ENCODE data around the gene NBAS. TPM values are rescaled to one million over a fixed set of nuclear protein-coding genes. Genes with fewer than 3 reads are reported as not detected.

Gene NBAS
- total and polyA plus RNA-seq, 2 of the 4 experiments (the other 2 are of a cell fraction) = 22.3 to 105 TPM

DNA sequence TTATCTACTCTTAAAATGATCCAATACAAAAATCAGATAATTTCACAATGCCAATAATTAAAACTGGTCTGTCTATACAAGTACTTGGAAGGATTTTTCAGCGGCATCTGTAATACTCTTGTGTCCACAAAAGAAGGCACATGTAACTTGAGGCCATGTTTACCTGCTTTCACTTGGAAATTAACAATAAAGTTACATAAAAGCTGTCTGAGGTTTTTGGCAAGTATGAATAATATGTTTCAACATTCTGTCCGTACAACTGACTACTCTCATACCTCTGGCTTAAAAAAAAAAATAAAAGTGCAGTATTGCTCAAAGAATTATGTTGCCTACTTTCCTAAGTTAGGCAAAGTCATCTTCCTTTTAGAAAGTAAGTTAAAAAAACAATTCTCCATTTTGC is 253.6 kb downstream of the NBAS start:
- TF ChIP-seq NFE2L2 (IDR thresholded peaks at IDR 0.05; ENCODE audit: low read depth, low read length) (no peak), RFX5 (IDR thresholded peaks at IDR 0.05; ENCODE audit: low read depth, low read length) (no peak), SMC3 (IDR thresholded peaks at IDR 0.05; ENCODE audit: low read depth, low read length) (no peak), MAFK (IDR thresholded peaks at IDR 0.05; ENCODE audit: low read depth, low read length) (no peak)
- TF ChIP-seq, protein P1, sequence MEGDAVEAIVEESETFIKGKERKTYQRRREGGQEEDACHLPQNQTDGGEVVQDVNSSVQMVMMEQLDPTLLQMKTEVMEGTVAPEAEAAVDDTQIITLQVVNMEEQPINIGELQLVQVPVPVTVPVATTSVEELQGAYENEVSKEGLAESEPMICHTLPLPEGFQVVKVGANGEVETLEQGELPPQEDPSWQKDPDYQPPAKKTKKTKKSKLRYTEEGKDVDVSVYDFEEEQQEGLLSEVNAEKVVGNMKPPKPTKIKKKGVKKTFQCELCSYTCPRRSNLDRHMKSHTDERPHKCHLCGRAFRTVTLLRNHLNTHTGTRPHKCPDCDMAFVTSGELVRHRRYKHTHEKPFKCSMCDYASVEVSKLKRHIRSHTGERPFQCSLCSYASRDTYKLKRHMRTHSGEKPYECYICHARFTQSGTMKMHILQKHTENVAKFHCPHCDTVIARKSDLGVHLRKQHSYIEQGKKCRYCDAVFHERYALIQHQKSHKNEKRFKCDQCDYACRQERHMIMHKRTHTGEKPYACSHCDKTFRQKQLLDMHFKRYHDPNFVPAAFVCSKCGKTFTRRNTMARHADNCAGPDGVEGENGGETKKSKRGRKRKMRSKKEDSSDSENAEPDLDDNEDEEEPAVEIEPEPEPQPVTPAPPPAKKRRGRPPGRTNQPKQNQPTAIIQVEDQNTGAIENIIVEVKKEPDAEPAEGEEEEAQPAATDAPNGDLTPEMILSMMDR (conservative IDR thresholded peaks at IDR 0.05; ENCODE audit: low read depth, low read length) = no peak
- TF ChIP-seq, protein P2, sequence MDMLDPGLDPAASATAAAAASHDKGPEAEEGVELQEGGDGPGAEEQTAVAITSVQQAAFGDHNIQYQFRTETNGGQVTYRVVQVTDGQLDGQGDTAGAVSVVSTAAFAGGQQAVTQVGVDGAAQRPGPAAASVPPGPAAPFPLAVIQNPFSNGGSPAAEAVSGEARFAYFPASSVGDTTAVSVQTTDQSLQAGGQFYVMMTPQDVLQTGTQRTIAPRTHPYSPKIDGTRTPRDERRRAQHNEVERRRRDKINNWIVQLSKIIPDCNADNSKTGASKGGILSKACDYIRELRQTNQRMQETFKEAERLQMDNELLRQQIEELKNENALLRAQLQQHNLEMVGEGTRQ (IDR thresholded peaks at IDR 0.05; ENCODE audit: low read depth, low read length) = no peak
- TF ChIP-seq, protein P3, sequence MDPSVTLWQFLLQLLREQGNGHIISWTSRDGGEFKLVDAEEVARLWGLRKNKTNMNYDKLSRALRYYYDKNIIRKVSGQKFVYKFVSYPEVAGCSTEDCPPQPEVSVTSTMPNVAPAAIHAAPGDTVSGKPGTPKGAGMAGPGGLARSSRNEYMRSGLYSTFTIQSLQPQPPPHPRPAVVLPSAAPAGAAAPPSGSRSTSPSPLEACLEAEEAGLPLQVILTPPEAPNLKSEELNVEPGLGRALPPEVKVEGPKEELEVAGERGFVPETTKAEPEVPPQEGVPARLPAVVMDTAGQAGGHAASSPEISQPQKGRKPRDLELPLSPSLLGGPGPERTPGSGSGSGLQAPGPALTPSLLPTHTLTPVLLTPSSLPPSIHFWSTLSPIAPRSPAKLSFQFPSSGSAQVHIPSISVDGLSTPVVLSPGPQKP (IDR thresholded peaks at IDR 0.05; ENCODE audit: borderline replicate concordance, low read depth, low read length) = no peak
- Histone ChIP-seq H3K9me3 (ENCODE audit: control insufficient read depth, insufficient read depth, low read length) (no peaks in the 10 kb centered on the region), H3K36me3 (ENCODE audit: control insufficient read depth, insufficient read depth, low read length) (peaks cover 5% of the 10 kb centered on the region; the same call in 1 of the 2 replicates), H3K79me1 (ENCODE audit: low read depth in 1 of 2, low read length in 2 of 2) (peaks cover 3 to 6% of the 10 kb centered on the region in 2 experiments; a peak in 2 of 4 replicates), H3K9me1 (ENCODE audit: insufficient read depth, low read length) (no peaks in the 10 kb centered on the region), H2AFZ (replicated peaks; ENCODE audit: low read length, poor library complexity) (no peak overlapping the region), H2AK5ac (ENCODE audit: low read depth, low read length) (no peak overlapping the region), H4K20me1 (ENCODE audit: insufficient read depth, low read length) (no peaks in the 10 kb centered on the region; the same call in none of the 2 replicates), H3K4ac (ENCODE audit: low read depth, low read length) (no peak overlapping the region), H2BK5ac (ENCODE audit: low read depth, low read length, poor library complexity, severe bottlenecking) (no peak overlapping the region), H2BK20ac (ENCODE audit: low read depth, low read length) (no peak overlapping the region), H3K4me1 (ENCODE audit: control insufficient read depth, insufficient read depth, low read length) (no peaks in the 10 kb centered on the region), H2BK15ac (ENCODE audit: low read depth, low read length) (no peak overlapping the region), H2BK120ac (ENCODE audit: low read depth, low read length) (no peak overlapping the region), H4K5ac (ENCODE audit: low read depth, low read length) (no peak overlapping the region), H3K14ac (replicated peaks; ENCODE audit: low read depth, low read length) (no peak overlapping the region), H4K91ac (ENCODE audit: insufficient read depth, low read depth, low read length) (no peak overlapping the region), H3K27ac (ENCODE audit: insufficient read depth, low read length) (no peak overlapping the region), H4K8ac (ENCODE audit: low read depth in 2 of 2, low read length in 2 of 2) (no peak overlapping the region), H2AK9ac (replicated peaks; ENCODE audit: low read depth, low read length, poor library complexity) (no peak overlapping the region), H3K23ac (ENCODE audit: low read depth, low read length) (no peak overlapping the region), H3K4me2 (ENCODE audit: low read depth, low read length) (no peak overlapping the region), H3K27me3 (ENCODE audit: control insufficient read depth, insufficient read depth, low read length) (no peaks in the 10 kb centered on the region), H3K9ac (ENCODE audit: low read depth, low read length) (no peak overlapping the region), H3K56ac (ENCODE audit: extremely low read depth, insufficient read depth, low read length) (no peak overlapping the region; the same call in 1 of the 2 replicates), H3K4me3 (ENCODE audit: insufficient read depth, low read depth, low read length) (no peak overlapping the region), H3K18ac (ENCODE audit: low read depth, low read length) (no peak overlapping the region)
- intact Hi-C loops (cut with micrococcal nuclease) (loop anchor here (5.0 kb wide), 1 partner anchor 40 kb away; no protein-coding TSS in a partner anchor), in situ Hi-C loops (cut with MboI; ENCODE audit: low sequenced_read_pairs) (no loop called here), dilution Hi-C loops (cut with HindIII; ENCODE audit: low sequenced_read_pairs, unreplicated experiment) (no loop called here)
- no peak for ATAC-seq (ENCODE audit: low read depth)
- ChIA-PET CTCF (no interaction called here), POLR2A (ENCODE audit: unreplicated experiment) (no interaction called here)
- DNase-seq = no peak
- BruUV-seq (replicated peaks) = no TSS peak
- no CpG with 5 or more reads among the region's 2 CpGs for WGBS, 2 experiments (ENCODE audit: extremely low coverage in 2 of 2, insufficient read length in 1 of 2)

All from IMR-90 (cell line).